GM12891 (cell line): Measurements from ENCODE around the gene PNPLA5.

Experiments used
- PAX5 ChIP-seq: IDR thresholded peaks from 2 replicates; pipeline ENCODE4 v1.6.1; 2011; ENCODE audit warnings: low read length, moderate library complexity, mild to moderate bottlenecking; ENCODE audit not compliant: insufficient read depth, severe bottlenecking
- POLR2A ChIP-seq: IDR thresholded peaks from 2 replicates; pipeline ENCODE4 v1.6.1; 2011; ENCODE audit warnings: low read depth, low read length, control low read depth
- POLR2AphosphoS5 ChIP-seq: IDR thresholded peaks from 2 replicates; pipeline ENCODE4 v1.6.1; 2011; ENCODE audit warnings: low read depth, low read length, control low read depth
- POU2F2 ChIP-seq: IDR thresholded peaks from 2 replicates; pipeline ENCODE4 v1.6.1; 2011; ENCODE audit warnings: low read depth, mild to moderate bottlenecking, control low read depth, low read length, moderate library complexity
- SPI1 ChIP-seq: IDR thresholded peaks from 2 replicates; pipeline ENCODE4 v1.6.1; 2011; ENCODE audit warnings: low read depth, low read length, control low read depth
- TAF1 ChIP-seq: IDR thresholded peaks from 2 replicates; pipeline ENCODE4 v1.6.1; 2011; ENCODE audit warnings: low read depth, low read length, control low read depth

DNA sequence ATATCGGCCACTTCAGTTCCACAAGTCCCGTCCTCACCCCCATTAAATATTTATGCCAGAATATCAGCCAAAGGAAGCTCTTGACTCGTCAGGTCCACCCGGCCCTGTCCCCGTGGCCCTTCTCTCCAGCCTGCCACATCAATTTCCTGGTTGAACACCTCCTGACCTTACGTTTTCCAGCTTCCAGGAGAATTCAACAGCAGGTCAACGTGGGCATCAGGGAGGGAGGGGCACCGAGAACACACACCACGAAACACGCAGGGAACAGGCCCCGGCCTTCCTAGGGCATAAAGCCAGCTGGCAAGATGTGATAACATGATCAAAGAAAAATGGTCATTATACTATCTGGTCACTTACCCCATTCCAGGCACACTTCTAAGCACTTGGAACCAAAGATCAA lies 44.8 kb downstream of the PNPLA5 start:
- TF ChIP-seq POLR2A: no peak
- no peak for TF ChIP-seq POLR2AphosphoS5
- TF ChIP-seq TAF1: no peak
- no peak for TF ChIP-seq SPI1
- TF ChIP-seq POU2F2: no peak
- TF ChIP-seq PAX5: no peak
